ENCODE results near the gene SCRT2.
"Not testable (repeated sequence)": the region's sequence is repeated elsewhere in the genome, so short reads cannot be mapped to it uniquely, and the experiment has no call there.

SCRT2 gene

DNA sequence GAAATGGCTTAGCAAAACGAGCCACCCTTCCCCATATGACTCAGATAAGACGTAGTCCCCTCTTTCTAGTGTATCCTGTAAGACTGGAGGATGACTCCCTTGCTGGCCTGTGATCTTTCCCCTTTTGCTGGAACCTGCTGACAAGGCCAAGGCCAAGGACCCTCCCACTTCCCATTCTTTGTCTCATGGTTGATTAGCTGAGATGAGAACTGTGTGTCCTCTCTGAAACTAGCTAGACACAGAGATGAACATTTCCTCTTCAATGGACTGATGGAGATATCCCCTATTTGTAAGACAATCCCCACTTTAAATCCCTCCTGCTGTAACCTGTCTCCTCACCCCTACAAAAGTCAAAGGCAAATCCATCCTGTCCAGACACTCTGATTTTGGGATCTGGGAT is 33.4 kb upstream of the SCRT2 start:
- H3K9me3 Mint-ChIP-seq, result peaks cover 6% of the 10 kb centered on the region
- H3K27me3 Mint-ChIP-seq (ENCODE audit: low read depth), result peaks cover 27% of the 10 kb centered on the region
- H3K36me3 Mint-ChIP-seq (ENCODE audit: low read depth), result peaks cover 2% of the 10 kb centered on the region
- H3K4me1 Mint-ChIP-seq (ENCODE audit: low read depth), result no peaks in the 10 kb centered on the region
- H3K4me3 Mint-ChIP-seq, result no peak overlapping the region
- no peak overlapping the region for H3K27ac Mint-ChIP-seq

DNA sequence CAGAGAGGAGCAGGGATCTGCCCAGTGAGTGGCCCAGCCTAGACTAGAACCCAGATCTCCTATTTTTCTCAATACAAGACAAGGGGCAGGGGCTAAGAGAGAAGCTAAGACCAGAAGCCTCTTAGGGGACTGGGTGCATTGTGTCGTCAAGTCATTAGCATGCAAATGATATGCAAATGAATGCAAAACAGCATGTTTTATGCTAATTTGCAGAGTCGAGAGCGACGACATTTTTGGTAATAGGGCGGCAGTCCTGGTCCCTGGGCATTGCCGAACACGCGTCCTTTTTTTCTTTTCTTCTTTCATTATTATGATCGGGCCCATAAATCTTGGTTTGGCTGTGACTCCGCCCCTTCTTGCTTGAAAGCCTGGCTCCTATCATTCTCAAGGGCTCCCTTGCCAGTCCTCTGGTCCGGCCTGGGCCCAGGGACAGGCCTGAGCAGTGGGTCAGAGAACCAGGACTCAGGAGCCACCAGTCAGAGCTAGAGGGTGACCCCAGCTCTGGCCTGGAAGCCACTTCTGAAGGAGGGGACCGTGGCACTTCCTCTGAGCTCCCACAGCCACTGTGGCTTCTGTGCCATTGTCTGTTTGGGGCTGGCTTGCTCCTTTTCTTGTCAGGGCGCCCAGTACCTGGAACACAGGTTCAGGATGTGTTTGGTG is 32.0 kb upstream of the SCRT2 start:
- Mint-ChIP-seq H3K4me1 (ENCODE audit: low read depth) (no peaks in the 10 kb centered on the region), H3K27me3 (ENCODE audit: low read depth) (peaks cover 27% of the 10 kb centered on the region), H3K4me3 (no peak overlapping the region), H3K27ac (no peak overlapping the region), H3K9me3 (peaks cover 6% of the 10 kb centered on the region), H3K36me3 (ENCODE audit: low read depth) (peaks cover 2% of the 10 kb centered on the region)

DNA sequence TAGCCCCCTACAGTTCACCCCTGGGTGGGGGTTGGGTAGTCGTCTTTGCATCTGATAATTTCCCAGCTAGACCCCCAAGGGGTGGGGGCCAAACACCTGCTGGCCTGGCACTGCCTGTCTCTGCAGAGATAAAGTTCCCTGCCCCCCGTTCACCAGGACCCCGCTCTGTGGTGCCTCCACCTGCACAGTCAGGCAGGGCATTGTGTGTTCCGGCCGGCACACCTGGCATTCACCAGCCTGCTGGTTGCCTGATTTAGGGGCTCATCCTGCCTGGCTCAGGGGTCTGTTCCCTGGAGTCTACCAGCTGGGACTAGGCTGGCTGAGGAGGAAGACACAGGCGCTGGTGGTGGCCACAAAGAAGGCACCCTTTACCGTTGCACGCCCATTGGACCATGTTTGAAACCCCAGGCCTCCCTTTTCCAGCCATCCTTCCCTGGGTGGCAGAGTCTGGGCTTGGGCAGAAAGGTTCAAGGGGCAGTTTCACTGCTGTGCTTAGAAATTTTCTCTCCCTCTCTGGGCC is 30.8 kb upstream of the SCRT2 start:
- Mint-ChIP-seq H3K4me3 (no peak overlapping the region), H3K27ac (no peak overlapping the region), H3K36me3 (ENCODE audit: low read depth) (peaks cover 2% of the 10 kb centered on the region), H3K4me1 (ENCODE audit: low read depth) (no peaks in the 10 kb centered on the region), H3K9me3 (peaks cover 6% of the 10 kb centered on the region), H3K27me3 (ENCODE audit: low read depth) (peaks cover 20% of the 10 kb centered on the region)

DNA sequence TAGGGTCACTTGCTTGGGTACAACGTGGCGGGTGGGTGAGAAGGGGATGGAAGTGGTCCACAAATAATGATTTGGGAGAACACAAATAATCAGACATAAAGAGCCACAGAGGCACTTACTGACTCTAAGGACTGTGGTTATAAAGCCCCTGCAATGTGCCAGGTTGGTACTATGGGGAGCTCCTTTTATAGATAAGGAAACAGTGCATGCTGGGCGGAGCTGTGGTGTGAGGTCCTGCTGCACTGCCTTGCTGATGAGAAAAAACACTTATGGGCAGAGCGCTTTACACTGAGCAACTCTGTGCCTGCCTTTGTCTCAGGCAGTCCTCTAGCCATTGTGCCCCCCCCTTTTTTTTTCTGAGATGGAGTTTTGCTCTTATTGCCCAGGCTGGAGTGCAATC is 29.1 kb upstream of the SCRT2 start:
- Mint-ChIP-seq H3K4me3 (no peak overlapping the region), H3K27ac (no peak overlapping the region), H3K36me3 (ENCODE audit: low read depth) (peaks cover 2% of the 10 kb centered on the region), H3K9me3 (peaks cover 6% of the 10 kb centered on the region), H3K27me3 (ENCODE audit: low read depth) (peaks cover 10% of the 10 kb centered on the region), H3K4me1 (ENCODE audit: low read depth) (no peaks in the 10 kb centered on the region)

DNA sequence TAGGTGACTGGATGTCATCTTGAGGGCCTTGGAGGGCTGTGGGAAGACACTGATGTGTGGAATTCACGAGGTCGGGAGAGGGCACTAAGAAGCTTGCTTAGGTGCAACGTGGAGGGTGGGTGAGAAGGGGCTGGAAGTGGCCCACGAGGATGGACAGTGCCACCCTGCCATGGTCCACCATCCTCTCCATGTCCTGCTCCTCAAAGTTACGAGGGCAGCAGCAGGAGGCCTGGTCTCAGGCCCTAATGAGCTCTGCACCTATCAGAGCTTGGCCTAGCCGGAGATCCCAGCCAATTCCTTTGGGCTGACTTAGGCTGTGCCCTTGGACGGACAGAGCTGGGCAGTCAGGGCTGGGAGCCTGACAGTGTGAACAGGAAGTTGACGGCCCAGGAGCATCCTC is 27.8 kb upstream of the SCRT2 start:
- no peaks in the 10 kb centered on the region for H3K4me1 Mint-ChIP-seq (ENCODE audit: low read depth)
- no peak overlapping the region for H3K27ac Mint-ChIP-seq
- no peaks in the 10 kb centered on the region for H3K27me3 Mint-ChIP-seq (ENCODE audit: low read depth)
- H3K36me3 Mint-ChIP-seq (ENCODE audit: low read depth), result no peaks in the 10 kb centered on the region
- no peak overlapping the region for H3K4me3 Mint-ChIP-seq
- no peaks in the 10 kb centered on the region for H3K9me3 Mint-ChIP-seq

DNA sequence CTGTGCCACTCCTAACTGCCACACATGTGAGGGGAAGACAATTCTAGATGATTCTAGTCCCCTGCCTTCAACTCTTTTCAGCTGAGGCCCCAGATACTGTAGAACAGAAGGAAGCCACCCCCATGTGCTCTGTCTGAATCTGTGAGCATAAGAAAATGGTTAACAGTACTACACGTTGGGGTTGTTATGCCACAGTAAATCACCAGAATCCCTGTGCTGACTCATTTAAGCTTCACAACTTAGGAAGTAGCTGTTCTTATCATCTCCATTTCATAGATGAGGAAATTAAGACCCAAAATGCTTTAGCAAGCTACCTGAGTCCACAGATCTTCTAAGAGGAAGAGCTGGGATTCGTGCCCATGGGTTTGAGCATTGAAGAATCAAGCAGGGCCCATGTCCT is 27.4 kb upstream of the SCRT2 start:
- Mint-ChIP-seq H3K4me1 (ENCODE audit: low read depth) (no peaks in the 10 kb centered on the region), H3K27me3 (ENCODE audit: low read depth) (no peaks in the 10 kb centered on the region), H3K9me3 (no peaks in the 10 kb centered on the region), H3K4me3 (no peak overlapping the region), H3K27ac (no peak overlapping the region), H3K36me3 (ENCODE audit: low read depth) (no peaks in the 10 kb centered on the region)

DNA sequence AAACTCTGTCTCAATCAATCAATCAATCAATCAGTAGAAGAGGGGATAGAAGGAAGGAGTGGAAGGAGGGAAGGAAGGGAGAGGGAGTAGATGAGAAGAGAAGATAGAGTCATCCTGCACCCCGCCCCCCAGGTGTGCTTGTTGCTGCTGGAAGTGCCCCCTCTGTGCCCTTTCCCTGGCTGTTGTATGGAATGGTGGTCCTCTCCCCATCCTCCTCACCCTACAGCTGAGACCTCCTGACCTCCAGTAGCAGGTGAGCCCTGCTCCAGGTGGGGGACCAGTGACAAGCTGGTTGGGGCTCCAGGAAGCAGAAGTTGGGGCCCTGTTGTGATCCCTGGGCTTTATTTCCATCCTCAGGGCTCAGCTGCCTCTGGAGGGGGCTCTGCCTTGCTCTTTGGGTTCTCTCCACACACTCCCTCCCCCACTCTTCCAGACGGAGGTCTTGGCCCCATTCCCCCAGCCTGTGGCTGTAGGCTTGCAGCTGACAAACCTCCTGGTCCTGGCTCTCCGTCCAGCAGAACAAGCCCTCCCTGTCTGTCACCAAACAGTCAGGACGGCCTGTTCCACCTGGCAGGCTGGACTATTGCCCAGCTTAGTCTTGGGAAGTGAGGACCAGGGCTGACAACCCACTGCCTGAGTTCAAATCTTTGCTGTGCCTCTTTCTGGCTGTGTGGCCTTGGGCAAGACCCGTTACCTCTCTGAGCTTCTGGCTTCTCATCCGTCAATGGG is 26.0 kb upstream of the SCRT2 start:
- H3K4me1 Mint-ChIP-seq (ENCODE audit: low read depth), result no peaks in the 10 kb centered on the region
- no peak overlapping the region for H3K4me3 Mint-ChIP-seq
- H3K9me3 Mint-ChIP-seq, result no peaks in the 10 kb centered on the region
- no peaks in the 10 kb centered on the region for H3K27me3 Mint-ChIP-seq (ENCODE audit: low read depth)
- no peak overlapping the region for H3K27ac Mint-ChIP-seq
- no peaks in the 10 kb centered on the region for H3K36me3 Mint-ChIP-seq (ENCODE audit: low read depth)

DNA sequence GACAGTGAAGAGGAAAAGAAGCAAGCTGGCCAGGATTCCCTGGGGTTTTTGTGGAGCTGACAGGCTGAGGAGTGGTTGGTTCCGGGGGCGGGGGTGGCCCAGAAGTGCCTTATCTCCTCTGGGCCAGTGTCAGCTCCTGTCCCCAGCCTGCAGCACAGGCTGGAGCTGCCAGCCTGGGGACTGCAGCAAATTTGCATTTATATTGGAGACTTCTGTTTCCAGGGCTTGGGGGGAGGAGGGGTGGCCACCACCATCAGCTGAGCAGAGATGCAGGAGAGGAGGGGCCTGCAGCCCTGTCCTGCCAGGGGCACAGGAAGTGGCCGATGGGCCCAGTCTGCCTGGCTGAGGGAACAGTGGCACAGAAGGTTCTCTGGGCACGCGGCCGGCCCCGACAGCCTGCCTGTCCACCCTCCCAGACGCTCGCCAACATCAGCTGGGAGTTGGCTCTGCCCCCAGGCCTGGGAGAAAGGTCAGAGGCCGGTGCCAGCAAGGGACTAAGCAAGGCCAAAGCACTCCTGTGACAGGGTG is 24.3 kb upstream of the SCRT2 start:
- Mint-ChIP-seq H3K27me3 (ENCODE audit: low read depth) (no peaks in the 10 kb centered on the region), H3K9me3 (no peaks in the 10 kb centered on the region), H3K4me3 (no peak overlapping the region), H3K27ac (no peak overlapping the region), H3K36me3 (ENCODE audit: low read depth) (no peaks in the 10 kb centered on the region), H3K4me1 (ENCODE audit: low read depth) (no peaks in the 10 kb centered on the region)

DNA sequence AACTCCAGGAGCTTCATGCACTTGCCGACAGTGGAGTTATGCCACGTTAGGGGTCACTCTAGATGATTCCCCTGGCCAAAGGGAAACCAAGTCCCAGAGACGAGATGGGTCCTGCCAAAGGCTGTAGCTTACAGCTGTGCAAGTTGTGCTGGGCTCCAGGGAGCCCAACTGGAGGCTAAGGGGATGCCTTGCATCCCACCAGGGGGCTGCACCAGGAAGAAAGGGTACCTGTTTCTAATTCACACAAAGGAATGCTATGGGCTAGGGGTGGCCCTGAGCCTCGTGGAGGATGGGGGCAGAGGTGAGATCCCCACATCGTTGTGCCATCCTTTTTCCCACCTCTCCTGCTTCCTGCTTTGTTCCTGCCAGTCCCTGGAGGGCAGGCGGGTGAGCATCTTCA is 23.7 kb upstream of the SCRT2 start:
- Mint-ChIP-seq H3K27me3 (ENCODE audit: low read depth) (no peaks in the 10 kb centered on the region), H3K4me3 (no peak overlapping the region), H3K36me3 (ENCODE audit: low read depth) (no peaks in the 10 kb centered on the region), H3K4me1 (ENCODE audit: low read depth) (no peaks in the 10 kb centered on the region), H3K9me3 (no peaks in the 10 kb centered on the region), H3K27ac (no peak overlapping the region)

DNA sequence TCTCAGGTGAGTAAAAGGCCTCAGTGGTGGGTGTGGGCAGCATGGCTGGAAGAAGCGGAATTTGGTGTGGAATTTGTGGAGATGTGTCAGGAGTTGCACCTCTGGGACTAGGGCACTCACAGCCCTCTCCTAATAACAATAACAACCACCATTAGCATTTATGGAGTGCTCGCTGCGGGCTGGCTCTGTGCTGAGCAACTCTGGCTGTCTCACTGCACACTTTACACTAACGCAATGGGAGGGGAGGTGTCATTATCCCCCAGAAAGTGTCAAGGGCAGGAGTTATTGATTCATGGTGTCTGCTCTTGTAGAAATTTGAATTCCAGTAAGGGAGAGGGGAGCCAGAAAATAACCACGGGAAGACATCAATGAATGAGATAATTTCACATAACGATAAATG is 22.7 kb upstream of the SCRT2 start:
- Mint-ChIP-seq H3K4me3 (no peak overlapping the region), H3K27me3 (ENCODE audit: low read depth) (no peaks in the 10 kb centered on the region), H3K27ac (no peak overlapping the region), H3K9me3 (no peaks in the 10 kb centered on the region), H3K4me1 (ENCODE audit: low read depth) (no peaks in the 10 kb centered on the region), H3K36me3 (ENCODE audit: low read depth) (no peaks in the 10 kb centered on the region)

DNA sequence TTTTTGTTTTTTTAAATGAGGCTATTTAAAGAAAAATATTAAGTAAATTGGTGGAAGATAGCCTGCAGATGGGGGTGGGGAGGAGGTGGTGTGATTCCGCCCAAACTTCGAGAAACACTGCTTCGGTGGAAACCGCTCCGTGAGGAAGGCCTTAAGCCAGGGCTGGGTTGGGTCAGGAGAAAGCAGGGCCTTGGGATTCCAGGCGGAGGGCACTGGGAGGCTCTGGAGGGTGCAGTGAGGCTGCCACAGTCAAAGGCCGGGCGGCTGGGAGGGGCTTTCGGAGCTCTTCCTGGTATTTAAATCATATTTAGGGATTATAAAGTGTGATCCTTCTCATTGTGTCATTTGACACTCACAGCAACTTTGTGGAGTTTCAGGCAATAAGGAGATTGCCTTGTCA is 22.2 kb upstream of the SCRT2 start:
- no peak overlapping the region for H3K4me3 Mint-ChIP-seq

DNA sequence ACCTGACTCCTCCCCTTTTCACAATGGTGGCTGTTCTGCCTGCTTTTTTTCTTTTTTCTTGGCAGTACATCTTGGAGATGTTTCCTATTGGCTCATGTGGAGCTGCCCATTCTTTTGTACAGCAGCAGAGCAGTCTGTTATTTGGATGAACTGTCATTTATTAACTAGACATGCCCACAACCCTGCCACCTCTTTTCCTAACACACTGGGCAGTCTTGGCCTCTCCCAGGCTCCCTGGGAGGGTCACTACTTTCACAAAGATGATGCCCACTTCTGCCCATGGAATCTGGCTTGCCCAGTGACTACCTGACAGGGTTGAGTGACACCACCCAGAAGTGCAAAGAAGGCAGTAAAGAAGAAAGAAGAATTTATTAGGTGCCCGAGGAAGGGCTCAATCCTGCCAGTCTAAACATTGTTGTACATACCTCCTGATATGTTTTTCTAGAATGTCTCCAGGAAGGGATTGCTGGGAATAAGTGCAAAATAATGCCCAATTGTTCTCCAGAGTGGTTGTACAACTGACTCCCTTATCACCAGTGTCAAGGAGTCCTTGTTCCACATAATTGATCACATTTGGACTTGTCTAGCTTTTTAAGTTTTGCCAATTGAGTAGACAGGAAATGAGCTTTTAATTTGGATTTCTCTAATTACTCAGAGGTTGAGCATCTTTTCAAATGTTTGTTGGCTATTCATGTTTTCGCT is 19.7 kb upstream of the SCRT2 start:
- no peaks in the 10 kb centered on the region for H3K36me3 Mint-ChIP-seq (ENCODE audit: low read depth)
- H3K27me3 Mint-ChIP-seq (ENCODE audit: low read depth), result peaks cover 9% of the 10 kb centered on the region
- no peaks in the 10 kb centered on the region for H3K4me1 Mint-ChIP-seq (ENCODE audit: low read depth)
- no peaks in the 10 kb centered on the region for H3K9me3 Mint-ChIP-seq
- H3K4me3 Mint-ChIP-seq, result no peak overlapping the region
- no peak overlapping the region for H3K27ac Mint-ChIP-seq

More for the DNA sequence above, 22.2 kb upstream of the SCRT2 start:
- Mint-ChIP-seq H3K36me3 (ENCODE audit: low read depth) (no peaks in the 10 kb centered on the region), H3K4me1 (ENCODE audit: low read depth) (no peaks in the 10 kb centered on the region), H3K9me3 (no peaks in the 10 kb centered on the region), H3K27me3 (ENCODE audit: low read depth) (no peaks in the 10 kb centered on the region), H3K27ac (no peak overlapping the region)

DNA sequence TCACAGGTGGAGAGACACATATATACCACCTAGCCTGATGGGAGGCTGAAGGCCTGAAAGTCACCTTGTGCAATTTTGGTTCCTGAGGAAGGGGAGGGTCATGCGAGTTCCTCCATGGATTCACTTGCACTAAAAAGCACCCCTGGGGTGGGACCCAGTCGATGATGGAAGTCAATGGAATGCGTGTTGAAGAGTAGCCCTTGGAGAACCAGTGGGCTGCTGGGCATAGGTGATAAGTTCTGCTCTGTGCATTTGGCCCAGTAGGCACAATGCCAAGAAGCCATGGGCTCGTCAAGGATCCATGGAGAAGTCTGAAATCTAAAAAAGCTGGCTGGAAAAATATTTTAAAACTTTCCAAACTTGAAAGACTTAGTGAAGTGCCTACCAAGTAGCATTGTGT is 18.9 kb upstream of the SCRT2 start:
- H3K27me3 Mint-ChIP-seq (ENCODE audit: low read depth), result peaks cover 9% of the 10 kb centered on the region
- H3K27ac Mint-ChIP-seq, result no peak overlapping the region
- H3K36me3 Mint-ChIP-seq (ENCODE audit: low read depth), result no peaks in the 10 kb centered on the region
- H3K4me3 Mint-ChIP-seq, result no peak overlapping the region
- no peaks in the 10 kb centered on the region for H3K9me3 Mint-ChIP-seq
- H3K4me1 Mint-ChIP-seq (ENCODE audit: low read depth), result no peaks in the 10 kb centered on the region

DNA sequence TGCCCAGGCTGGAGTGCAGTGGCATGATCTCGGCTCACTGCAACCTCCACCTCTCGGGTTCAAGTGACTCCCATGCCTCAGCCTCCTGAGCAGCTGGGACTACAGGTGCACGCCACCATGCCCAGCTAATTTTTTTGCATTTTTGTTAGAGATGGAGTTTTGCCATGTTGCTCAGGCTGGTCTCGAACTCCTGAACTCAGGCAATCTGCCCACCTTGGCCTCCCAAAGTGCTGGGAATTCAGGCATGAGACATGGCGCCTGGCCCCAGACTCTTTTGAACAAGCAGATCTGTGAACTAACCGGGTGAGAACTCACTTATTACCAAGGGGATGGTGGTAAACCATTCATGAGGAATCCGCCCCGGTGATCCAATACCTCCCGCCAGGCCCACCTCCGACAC is 18.2 kb upstream of the SCRT2 start:
- not testable (repeated sequence) for H3K36me3 Mint-ChIP-seq (ENCODE audit: low read depth); H3K27me3 Mint-ChIP-seq (ENCODE audit: low read depth); H3K4me3 Mint-ChIP-seq; H3K9me3 Mint-ChIP-seq; H3K27ac Mint-ChIP-seq; H3K4me1 Mint-ChIP-seq (ENCODE audit: low read depth)

DNA sequence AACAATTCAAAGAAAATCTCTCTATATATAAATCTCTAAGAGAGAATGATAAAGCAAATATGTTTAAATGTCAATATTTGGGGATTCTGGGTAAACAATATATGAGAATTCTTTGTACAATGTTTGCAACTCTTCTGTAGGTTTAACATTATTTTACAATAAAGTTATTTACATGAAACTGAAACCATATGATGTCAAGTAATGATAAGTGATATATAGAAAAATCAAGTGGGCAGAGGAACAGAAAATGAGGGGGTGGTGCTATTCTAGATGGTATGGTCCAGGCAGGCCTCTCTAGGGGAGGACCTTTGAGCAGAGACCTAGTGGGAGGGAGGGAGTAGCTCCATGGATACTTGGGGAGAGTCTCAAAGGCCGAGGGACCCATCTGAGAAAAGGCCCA is 16.4 kb upstream of the SCRT2 start:
- H3K4me3 Mint-ChIP-seq, result no peak overlapping the region
- no peaks in the 10 kb centered on the region for H3K9me3 Mint-ChIP-seq
- H3K27me3 Mint-ChIP-seq (ENCODE audit: low read depth), result peaks cover 12% of the 10 kb centered on the region

More for the DNA sequence above, 16.4 kb upstream of the SCRT2 start:
- Mint-ChIP-seq H3K36me3 (ENCODE audit: low read depth) (no peaks in the 10 kb centered on the region), H3K27ac (no peak overlapping the region), H3K4me1 (ENCODE audit: low read depth) (no peaks in the 10 kb centered on the region)
